ENCODE results near the gene COL9A1.

The COL9A1 gene

GRCh38 chr6:70234561-70235236 is 68.2 kb downstream of the COL9A1 start:
- no peak for DNase-seq

- DNase-seq = no peak
These were observed 71.6 kb downstream of the COL9A1 start for GRCh38 chr6:70231311-70231710.

GRCh38 chr6:70225055-70225454 is 77.8 kb downstream of the COL9A1 start:
- no peak for DNase-seq

GRCh38 chr6:70222439-70222749 is 80.5 kb downstream of the COL9A1 start:
- no peak for DNase-seq

GRCh38 chr6:70221715-70222438 is 81.0 kb downstream of the COL9A1 start:
- DNase-seq = no peak

GRCh38 chr6:70221025-70221714 is 81.7 kb downstream of the COL9A1 start:
- DNase-seq = peak; percentile 28

GRCh38 chr6:70219943-70220613 is 82.8 kb downstream of the COL9A1 start:
- DNase-seq = no peak

- no peak for DNase-seq
These were observed 86.1 kb downstream of the COL9A1 start for GRCh38 chr6:70216767-70217166.

- DNase-seq = no peak
These were observed 87.3 kb downstream of the COL9A1 start for GRCh38 chr6:70215460-70216108.

- DNase-seq = no peak
These were observed 92.4 kb downstream of the COL9A1 start for GRCh38 chr6:70210462-70210861.

GRCh38 chr6:70208235-70208790 is 94.6 kb downstream of the COL9A1 start:
- DNase-seq = no peak

GRCh38 chr6:70198785-70199184 is 104.1 kb downstream of the COL9A1 start:
- no peak for DNase-seq

GRCh38 chr6:70196531-70196930 is 106.4 kb downstream of the COL9A1 start:
- DNase-seq = no peak

- no peak for DNase-seq
These were observed 108.5 kb downstream of the COL9A1 start for GRCh38 chr6:70194421-70194820.

GRCh38 chr6:70188202-70188601 is 114.7 kb downstream of the COL9A1 start:
- DNase-seq = no peak

- no peak for DNase-seq
These were observed 116.4 kb downstream of the COL9A1 start for GRCh38 chr6:70186461-70186860.

GRCh38 chr6:70184723-70185122 is 118.2 kb downstream of the COL9A1 start:
- DNase-seq = no peak

GRCh38 chr6:70183538-70183937 is 119.3 kb downstream of the COL9A1 start:
- DNase-seq = no peak

- DNase-seq = no peak
These were observed 121.8 kb downstream of the COL9A1 start for GRCh38 chr6:70180901-70181599.

- no peak for DNase-seq
These were observed 122.5 kb downstream of the COL9A1 start for GRCh38 chr6:70180183-70180900.
